ENCODE data around the gene SGCD.

SGCD gene

DNA sequence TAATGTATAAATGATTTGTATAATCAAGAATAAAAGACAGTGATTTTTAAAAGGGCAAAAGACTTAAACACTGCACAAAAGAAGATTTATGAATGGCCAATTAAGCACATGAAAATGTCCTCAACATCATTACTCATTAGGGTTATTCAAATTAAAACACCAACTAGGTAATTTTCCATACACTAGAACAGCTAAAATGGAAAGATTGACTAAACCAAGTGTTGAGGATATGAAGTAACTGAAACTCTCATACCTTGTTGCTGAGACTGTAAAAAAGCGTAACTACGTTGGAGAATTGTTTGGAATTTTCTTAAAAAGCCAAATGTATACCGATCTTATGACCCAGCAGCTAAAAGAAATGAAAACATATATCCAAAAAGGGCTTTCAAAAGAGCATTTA lies 144.9 kb downstream of the SGCD start:
- DNase-seq: no peak

DNA sequence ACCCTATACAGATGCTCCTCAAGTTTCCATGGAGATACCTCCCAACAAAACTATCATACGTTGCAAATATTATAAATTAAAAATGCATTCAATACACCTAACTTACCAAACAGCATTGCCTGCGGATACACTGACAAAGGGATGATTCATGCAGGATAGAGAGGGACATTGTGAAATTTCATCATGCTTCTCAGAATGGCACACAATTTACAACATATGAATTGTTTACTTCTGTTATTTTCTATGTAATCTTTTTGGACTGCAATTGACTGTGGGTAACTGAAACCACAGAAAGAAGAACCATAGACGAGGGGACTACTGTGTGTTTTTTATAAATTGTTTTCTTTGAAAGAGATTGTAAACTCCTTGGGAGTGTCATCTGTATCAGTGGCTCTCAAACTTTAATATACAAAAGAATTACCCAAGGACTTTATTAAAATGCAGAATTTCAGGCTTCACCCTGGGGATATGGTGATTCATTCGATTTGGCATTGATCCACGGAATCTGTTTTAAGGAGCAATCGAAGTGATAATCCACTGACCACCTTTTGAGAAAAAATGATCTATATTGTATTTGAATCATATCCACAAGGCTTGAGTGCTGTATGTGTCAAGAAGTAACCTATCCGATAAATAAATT lies 146.4 kb downstream of the SGCD start:
- DNase-seq: no peak

DNA sequence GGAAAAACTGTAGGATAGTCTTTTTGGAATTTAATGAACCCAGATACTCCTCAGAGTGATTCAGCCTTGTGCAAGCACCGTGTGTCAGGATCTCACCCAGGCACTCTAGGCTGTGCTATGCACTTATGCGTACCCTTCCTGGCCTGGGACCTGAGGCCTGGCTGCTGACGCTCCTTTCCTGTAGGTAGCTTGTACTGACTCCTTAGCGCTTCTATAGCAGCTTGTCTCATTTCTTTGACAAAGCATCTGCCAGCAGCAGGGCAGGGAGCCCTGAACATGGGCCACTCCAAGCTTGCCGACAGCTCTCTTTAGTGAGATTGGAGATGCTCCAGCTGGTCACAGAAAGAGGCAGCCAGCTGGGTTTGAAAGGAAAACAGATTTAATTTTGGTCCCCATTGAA lies 147.3 kb downstream of the SGCD start:
- DNase-seq: no peak

DNA sequence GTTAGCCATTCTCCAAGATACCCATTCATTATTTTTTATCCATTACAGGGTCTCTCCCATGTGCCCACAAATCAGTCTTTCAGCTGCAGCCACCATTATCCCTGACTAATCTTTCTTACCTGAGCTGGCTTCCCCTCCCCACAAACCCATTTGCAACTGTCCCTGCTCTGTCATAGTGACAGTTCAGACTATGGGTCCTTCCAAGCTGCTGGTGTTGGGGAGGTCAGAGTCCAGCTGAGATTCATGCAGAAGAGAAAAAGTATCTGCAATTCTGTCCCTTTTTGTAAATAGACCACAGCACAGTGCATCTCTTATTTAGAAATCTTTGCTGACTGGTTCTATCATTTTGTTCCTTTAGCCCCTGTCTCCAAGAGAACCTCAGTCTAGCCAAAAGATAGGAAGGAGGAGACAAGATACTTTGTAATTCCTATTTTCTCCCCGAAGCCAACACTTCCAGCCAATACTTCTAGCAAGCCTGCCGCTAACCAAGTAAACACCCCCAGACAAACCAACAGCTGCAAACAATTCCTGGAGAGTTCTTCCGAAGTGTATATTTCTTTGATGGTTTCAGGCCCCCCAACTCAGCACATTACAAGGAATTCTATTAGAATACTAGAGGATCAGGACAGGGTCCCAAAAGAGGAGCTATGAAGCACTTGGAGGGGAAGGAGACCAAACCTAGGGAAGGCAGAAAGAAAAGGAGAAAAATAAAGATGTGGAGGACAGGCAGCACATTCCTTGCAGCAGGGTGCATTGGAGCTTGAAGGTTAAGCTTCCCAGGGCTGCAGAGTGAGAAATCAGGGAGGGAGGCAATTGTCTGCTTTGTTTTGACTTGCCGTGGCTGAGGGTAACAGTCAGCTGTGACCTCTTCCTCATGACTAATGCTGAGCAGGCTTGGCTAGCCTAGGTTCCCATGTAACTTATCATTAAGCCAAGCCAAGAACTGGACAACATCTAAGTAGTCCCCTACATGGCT lies 148.5 kb downstream of the SGCD start:
- DNase-seq: no peak

DNA sequence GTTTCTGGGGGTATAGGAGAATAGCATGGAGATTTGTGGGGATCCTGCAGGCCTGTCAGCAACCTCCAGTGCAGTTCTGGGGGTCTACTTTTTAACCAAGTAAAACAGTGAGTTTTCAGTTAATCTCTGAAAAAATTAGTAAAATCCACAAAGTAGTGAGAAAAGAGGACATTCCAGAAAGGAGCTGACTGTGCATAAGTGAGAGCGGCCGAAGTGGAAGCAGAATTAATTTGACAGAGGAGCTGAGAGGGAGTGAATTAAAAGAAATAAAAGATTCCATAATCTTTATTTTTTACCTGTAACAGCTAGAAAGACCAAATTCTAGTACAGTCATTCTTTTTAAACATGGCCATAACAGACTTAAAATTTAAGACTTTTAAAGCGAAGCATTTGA lies 149.2 kb downstream of the SGCD start:
- DNase-seq: no peak

DNA sequence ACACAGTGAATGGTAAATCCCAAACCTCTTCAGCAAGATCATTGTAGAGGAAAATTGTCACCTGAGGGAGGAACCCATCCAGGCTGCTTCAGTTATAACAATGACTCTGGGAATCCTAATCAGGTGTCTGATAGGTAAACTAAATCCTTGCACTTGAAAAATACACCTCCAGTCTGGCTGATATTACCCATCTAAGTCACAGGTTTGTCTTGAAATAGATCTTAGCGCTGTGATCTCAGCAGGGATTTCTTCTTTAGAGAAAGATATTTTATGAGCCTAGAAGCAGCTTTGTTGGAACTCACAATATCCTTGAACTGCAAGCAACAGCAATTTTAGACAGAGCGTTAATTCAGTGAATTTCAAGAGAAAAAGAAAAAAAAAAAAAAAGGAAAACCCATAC lies 149.7 kb downstream of the SGCD start:
- no peak for DNase-seq

DNA sequence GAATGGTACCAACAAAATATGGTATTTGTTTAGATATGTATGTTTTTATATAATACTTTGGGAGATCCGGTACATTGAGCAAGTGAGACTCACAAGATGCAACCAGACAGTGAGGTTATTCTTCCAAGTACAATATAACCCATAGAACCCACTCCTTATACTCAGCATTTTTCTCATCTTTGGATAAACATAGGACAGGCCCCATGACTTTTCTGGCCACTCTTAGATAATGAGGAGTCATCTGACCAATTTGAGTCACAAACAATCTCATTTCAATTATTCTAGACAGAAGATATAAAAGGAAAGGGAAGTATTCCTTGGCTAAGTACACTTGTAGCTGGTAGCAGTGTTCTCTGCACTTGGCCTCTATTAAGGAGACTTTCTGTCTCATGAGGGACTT lies 150.2 kb downstream of the SGCD start:
- no peak for DNase-seq

DNA sequence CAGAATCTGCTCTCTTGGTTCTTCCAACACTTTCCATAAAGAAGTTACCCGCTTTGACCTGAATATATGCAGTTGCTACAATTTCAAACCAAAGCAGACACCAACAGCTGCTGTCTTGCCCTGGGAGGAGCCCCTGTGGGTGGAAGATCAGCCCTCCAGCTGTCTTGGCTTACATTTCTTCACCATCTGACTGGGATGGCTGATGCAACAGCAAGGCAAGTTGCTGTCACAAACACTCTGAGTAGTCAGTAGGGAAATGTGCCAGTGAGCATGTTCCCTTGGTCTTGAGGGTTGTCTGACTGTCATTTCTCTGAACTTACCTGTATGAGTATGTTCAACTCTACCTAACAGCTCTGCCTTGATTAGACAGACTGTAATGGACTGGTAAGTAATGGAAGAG lies 152.9 kb downstream of the SGCD start:
- no peak for DNase-seq

DNA sequence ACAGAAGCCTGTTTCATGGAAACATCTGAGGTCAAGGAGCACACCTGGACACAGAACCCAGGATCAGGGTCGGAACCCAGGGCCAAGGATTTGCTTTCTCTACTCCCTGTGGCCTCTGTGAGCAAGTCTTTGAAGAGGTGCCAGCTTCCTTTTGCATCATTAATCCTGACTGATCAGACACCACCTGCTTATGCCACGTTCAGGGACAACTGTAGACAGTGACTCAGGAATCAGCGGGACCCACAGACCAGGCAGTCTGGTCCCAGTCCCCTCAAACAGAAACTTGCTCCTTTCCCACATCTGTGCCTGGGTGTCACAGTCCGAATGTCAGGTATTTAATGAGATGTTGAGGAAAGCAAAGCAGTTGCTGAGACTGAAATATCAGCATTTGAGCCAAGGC lies 154.8 kb downstream of the SGCD start:
- no peak for DNase-seq

DNA sequence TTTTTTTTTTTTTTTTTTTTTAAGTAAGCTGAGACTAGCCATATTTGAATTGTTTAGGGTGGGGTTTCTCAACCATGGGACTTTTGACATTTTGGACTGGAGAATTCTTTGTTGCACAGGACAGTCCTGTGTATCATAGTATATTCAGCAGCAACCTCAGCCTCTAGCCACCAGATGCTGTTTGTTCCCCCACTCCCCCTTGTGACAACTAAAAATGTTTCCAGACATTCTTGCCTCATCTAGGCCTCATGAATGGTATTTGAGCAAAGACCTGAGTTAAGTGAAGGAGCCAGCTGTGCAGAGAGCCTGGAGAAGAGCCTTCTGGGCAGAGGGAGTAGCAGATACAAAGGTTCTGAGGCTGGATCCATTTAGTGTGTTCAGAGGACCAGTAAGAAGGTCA lies 155.9 kb downstream of the SGCD start:
- no peak for DNase-seq

DNA sequence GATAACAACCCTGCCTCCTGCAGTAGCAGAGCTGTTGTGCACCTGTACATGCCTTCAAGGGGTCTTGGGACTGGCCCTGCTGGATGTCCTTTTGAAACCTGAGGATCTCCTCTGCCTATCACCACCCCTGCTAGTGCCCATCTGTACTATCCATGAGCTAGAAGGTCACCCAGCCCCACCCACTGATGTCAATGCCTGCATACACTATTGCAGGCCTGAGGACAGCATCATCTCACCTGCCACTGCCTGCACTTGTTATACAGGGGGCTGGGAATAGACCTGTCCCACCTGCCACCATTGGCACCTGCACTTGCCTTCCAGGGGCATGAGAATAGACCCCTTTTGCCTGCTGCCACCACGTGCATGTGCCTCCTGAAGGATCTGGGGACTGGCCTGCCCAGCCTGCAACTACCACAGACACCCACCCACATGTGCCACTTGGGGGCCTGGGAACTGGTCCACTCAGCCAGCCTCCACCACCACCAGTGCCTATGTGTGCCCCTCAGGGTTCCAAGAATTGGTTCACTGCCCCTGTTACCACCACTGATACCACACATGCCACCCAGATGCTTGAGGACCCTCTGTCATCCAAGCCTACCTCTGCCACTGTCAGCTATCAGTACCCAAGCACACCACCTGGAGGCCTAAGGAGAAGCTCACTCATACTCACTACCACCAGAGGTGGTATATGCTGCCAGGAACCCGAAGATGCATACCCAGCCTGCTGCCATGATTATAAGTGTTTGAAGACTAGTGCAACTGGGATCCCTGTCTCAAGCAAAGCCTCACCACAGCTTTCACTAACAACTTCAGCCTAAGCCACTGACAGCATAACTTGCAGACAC lies 159.7 kb downstream of the SGCD start:
- no peak for DNase-seq

DNA sequence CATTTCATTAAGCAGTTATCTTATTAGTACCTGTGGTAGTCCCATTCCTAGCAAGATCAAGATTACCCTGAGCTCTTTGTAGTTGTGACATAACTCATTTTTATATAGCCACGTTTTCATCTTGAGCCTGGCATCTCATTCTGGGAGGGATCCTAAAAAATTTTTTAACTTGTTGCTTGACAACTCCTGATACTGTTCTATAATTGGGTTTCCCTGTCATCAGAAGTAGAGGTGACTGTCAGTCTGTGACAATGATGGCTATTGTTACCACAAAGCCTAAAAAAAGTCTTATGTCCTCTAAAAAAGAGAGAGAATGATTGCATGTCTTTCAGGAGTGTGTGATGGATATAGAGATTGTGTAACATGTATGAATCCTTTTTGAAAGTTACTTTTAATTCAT lies 164.8 kb downstream of the SGCD start:
- DNase-seq: no peak

DNA sequence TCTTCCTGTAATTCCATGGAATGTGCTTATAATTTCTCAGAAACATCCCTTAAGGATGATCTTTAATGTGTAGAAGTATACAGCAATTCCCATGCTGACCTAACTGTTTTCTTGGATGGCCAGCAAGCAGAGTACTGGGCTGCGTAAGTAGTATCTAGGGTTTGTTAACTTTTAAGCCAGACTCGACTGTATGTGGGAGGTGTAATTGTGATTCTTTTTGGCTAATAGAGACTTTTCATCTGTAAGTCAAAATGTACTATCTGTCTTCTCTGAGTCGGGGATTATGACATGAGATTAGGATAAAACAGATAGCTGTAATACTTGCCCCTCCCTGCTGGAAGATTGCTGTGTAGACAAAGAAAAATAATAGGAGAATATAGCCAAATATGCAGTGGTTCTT lies 169.3 kb downstream of the SGCD start:
- no peak for DNase-seq

DNA sequence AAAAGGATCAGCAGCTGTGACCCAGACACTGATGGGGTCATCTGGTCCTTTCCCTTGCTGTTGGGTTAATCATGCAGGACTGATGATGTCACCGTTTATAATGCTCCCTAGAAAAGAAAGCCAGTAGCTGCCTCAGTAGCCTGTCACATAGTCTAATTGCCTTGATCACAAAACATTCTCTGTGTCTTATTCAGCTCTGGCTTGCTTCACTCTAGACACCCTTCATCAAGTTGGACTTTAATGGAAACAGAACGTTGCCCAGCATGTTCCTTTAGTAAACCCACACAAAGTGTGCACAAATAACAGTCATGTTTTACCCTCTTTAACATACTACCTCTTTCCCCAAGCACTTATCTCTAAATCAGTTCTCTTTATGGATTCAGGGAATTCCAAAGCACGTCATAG lies 170.8 kb downstream of the SGCD start:
- no peak for DNase-seq

DNA sequence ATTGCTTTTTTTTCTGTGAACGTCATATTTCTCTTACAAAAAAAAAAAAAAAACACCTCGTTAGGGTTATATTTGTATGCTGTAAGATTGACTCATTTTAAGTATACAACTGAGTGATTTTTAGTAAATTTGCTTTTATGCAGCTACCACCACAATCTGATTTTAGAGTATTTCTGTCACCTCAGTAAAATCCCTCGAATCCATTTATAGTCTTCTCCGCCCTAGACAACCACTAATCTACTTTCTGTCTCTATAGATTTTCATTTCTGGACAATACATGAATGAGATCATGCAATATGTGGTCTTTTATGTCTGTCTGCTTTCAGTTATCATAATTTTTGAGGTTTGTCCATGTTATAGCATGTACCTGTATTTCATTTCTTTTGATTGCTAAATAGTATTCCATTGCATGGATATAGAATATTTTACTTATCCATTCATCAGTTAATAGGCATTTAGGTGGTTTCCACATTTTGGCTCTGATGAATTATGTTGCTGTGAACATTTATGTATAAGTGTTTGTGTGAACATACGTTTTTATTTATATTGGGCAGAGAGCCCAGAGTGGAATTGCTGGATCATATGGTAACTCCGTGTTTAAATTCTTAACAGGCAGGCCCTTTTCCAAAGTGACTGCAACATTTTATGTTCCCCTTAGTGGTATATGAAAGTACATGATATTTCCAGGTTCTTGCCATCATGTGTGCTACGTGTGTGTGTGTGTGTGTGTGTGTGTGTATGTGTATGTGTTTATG lies 171.4 kb downstream of the SGCD start:
- no peak for DNase-seq

DNA sequence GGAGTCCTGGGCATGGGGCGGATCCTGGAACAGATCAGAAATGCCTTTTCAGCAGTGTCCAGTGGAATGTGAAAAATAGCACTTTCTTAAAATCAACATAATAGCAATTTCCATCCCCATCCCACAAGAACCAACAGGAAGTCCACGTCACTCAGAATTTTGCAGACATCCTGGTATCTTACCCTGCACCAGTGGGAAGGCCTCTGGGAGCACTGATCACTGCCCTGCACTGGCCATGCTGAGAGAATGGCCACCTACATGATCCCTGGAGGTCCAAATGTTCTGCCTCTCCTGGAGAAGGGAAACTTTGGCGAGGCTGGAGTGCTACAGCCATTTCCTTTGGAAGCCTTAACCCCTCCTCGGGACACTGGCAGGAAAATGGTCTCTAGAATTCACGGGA lies 173.8 kb downstream of the SGCD start:
- no peak for DNase-seq

DNA sequence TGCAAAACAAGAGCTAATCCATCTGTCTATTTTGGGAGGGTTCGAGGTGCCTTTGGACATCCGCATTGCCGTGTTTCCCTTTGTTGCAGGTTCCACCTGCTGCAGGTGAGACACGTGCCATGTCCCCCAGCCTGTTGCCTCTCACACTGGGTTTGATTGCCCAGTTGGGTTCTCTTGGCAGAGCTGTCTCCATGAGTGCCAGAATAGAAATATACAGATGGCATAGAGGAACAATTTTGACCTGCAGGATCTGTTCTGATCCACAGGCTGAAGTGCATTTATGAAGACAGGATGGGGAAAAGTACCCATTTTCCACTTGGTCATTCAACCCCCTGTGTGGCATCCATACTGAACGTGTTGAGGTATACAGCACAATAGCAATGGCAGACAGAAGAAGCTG lies 178.1 kb downstream of the SGCD start:
- DNase-seq: no peak

DNA sequence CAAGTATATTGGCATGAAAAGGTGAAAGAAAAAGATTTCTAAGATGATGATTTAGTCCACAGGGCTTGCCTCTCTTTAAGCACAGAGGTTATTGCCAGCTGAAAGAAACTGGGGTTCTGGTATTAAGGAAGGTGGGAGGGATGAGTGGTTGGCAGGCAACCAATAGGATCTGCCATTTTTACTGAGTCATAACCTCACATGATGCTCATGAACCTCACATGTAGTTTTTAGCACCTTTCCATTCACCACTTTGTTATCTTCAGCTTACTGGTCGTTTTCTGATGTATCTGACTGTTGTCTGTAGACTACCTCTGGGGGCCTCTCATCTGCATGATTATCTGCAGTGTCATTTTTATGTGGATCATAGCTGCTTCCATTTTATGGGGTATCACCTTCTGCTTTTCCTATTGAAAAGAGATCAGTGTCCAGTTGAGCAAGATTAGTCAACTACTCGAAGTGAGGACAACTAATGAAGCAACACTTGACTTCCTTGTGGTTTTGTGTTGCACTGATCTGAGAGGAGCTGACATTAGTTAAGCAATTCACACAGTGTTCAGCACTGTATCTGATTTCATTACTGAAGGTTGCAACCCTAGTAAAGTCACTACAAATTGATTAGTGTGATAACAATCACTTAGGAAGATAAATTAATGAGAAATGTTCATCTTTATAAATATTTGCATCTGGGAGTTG lies 186.3 kb downstream of the SGCD start:
- no peak for DNase-seq

DNA sequence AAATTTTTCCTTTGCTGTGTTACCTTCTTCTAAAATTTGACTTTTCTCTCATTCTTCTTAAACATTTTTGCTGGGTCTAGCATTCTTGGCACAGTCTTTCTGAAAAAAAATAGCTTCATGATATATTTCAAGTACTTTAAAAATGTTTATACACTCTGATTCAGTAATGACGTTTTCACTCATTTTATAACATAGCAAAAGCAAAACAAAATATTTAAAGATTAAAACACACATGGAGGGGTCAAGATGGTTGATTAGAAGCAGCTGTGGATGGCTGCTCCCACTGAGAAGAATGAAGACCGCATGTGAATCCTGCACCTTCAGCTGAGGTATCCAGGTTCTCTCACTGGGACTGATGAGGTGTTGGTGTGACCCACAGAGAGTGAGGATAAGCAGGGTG lies 188.2 kb downstream of the SGCD start:
- DNase-seq: no peak

DNA sequence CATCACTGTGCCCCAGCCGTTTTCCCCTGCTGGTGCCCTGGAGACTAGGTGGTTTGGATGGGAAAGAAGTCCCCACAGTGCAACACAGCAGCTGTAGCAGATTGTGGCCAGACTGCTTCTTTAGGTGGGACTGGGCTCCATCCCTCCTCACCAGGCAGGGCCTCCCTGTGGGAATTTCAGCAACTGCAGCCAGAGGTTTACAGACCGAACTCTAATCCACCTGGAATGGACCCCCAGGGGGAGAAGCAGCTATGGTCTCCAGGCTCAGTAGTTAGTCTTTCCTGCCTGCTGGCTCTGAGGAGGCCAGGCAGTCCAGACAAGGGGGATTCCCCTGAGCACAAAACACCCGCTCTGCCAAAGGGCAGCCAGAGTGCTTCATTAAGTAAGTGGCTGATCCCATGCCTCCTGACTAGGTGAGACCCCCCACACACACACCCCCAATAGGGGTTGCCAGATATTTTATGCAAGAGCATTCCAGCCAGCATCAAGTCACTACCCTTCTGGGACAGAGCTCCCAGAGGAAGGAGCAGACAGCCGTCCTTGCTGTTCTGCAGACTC lies 188.9 kb downstream of the SGCD start:
- DNase-seq: no peak

DNA sequence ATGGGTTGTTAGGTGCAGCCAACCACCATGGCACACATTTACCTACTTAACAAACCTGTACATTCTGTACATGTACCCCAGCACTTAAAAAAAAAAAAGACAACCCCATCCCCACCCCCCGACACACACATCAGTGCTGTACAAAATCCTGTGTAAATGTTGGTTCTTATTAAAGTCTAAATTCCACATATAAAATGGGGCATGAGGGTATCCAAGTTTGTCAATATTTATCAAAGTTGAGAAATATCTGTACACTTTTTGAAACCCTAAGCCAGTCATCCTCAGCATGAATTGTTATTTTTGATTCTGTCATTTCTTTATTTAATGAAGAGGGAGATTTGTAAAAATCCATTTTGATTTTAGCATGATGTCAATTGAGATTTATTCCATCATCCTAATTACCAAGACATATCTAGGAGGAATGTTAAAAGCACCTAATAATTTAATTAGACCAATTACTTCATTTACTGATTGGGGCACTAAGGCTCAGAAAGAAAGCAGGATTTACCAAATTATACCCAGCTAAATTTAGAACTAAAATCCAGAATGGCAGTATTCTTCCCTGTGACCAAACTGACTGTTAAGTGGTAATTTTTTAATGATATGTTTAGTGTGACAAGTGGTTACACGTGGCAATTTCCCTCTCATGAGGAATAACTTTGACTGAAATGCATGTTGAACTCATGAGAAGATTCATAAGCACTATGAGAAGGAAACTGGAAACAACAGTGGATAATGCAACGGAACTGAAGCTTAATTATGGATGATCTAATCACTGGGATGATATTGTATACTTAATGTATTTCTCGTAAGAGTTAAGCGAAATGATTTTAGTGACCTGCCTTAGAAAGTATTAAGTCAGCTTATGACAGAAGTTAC lies 195.9 kb downstream of the SGCD start:
- no peak for DNase-seq

Data from right forelimb (tissue), 1 donor.